ENCODE results near the gene C19orf67. TPM values are rescaled to one million over a fixed set of nuclear protein-coding genes. Genes with fewer than 3 reads are reported as not detected.
"Not testable (repeated sequence)": the region's sequence is repeated elsewhere in the genome, so short reads cannot be mapped to it uniquely, and the experiment has no call there.

The C19orf67 gene
- total RNA-seq, 6 experiments from 2014 or later = not detected

DNA sequence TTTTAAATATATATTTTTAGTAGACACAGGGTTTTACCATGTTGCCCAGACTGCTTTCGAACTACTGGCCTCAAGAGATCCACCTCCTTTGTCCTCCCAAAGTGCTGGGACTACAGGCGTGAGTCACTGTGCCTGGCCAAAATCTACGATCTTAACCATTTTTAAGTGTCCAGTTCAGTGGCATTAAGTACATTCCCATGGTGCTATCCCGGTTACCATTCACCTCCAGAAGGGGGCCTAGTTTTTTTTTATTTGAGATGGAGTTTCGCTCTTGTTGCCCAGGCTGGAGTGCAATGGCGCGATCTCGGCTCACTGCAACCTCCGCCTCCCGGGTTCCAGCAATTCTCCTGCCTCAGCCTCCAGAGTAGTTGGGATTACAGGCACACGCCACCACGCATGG is 50.4 kb downstream of the C19orf67 start:
- H3K27ac Mint-ChIP-seq; H3K4me3 Mint-ChIP-seq; H3K36me3 Mint-ChIP-seq (ENCODE audit: low read depth); DNase-seq; H3K9me3 Mint-ChIP-seq; H3K27me3 Mint-ChIP-seq (ENCODE audit: insufficient read depth): not testable (repeated sequence)
- peak; percentile 47 for TF ChIP-seq CTCF (IDR thresholded peaks at IDR 0.05)
- H3K4me1 Mint-ChIP-seq (ENCODE audit: low read depth) = peaks cover 14% of the 10 kb centered on the region

DNA sequence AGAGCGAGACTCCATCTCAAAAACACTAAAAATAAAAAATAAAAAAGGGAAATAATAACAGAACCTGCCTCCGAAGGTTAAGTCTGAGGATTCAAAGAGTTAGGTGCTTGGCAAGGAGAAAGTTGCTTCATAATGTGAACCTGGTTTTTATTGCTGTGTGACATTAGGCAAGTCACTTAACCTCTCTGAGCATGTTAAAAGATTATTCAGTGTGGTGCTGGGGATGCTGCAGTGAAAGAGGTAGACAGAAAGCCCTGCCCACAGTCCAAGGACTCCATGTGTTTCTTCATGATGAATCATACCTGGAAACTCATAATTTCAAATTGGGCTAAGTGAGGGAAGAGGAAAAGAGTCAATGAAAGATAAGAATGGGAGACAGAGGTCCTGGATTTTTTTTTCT is 51.6 kb downstream of the C19orf67 start:
- Mint-ChIP-seq H3K36me3 (ENCODE audit: low read depth) (no peaks in the 10 kb centered on the region), H3K4me1 (ENCODE audit: low read depth) (peaks cover 14% of the 10 kb centered on the region), H3K4me3 (no peak overlapping the region), H3K27ac (no peak overlapping the region; the same call in 1 of the 2 replicates), H3K9me3 (no peaks in the 10 kb centered on the region), H3K27me3 (ENCODE audit: insufficient read depth) (peaks cover 2% of the 10 kb centered on the region; the same call in 1 of the 2 replicates)
- no peak for DNase-seq
- TF ChIP-seq CTCF (IDR thresholded peaks at IDR 0.05) = no peak

GRCh38 chr19:14031719-14032480 is 53.7 kb downstream of the C19orf67 start, which contains the start of gene IL27RA:
Gene IL27RA (plus strand): TSS chr19:14031762. CDS start chr19:14031873, 111 bp downstream.
- DNase-seq = peak; percentile 22
- TF ChIP-seq CTCF (IDR thresholded peaks at IDR 0.05) = peak; percentile 73
- H3K4me1 Mint-ChIP-seq (ENCODE audit: low read depth) = peaks cover 14% of the 10 kb centered on the region
- no peaks in the 10 kb centered on the region for H3K9me3 Mint-ChIP-seq
- H3K36me3 Mint-ChIP-seq (ENCODE audit: low read depth) = no peaks in the 10 kb centered on the region
- peaks cover 5% of the 10 kb centered on the region for H3K27me3 Mint-ChIP-seq (ENCODE audit: insufficient read depth)
- H3K4me3 Mint-ChIP-seq = peak within 1 kb of the TSS; percentile 88
- peak within 1 kb of the TSS; percentile 45 for H3K27ac Mint-ChIP-seq

Other genes starting within 250 kb of the C19orf67 start
- 1 to 10 TPM in 5 of 6 experiments, under 1 TPM in 1; 0.91 to 1.7 (median 1.4) TPM for gene NANOS3, start 208.6 kb downstream of the C19orf67 start, total RNA-seq (2021; fragmentation: NEBNext Ultra II Directional; extraction: Animal tissue kit (Norgen Biotek cat#: 25700))
- under 1 TPM; 0.37 to 0.67 (median 0.55) TPM for gene BRME1, start 179.7 kb downstream of the C19orf67 start, total RNA-seq (2021; fragmentation: NEBNext Ultra II Directional; extraction: Animal tissue kit (Norgen Biotek cat#: 25700))
- 10 to 100 TPM; 22.9 to 28.3 (median 25.5) TPM for gene CC2D1A, start 179.6 kb downstream of the C19orf67 start, total RNA-seq (2021; fragmentation: NEBNext Ultra II Directional; extraction: Animal tissue kit (Norgen Biotek cat#: 25700))
- 10 to 100 TPM; 10.1 to 13.7 (median 12.2) TPM for gene PODNL1, start 147.4 kb downstream of the C19orf67 start, total RNA-seq (2021; fragmentation: NEBNext Ultra II Directional; extraction: Animal tissue kit (Norgen Biotek cat#: 25700))
- gene DCAF15, start 133.3 kb downstream of the C19orf67 start, total RNA-seq (2021; fragmentation: NEBNext Ultra II Directional; extraction: Animal tissue kit (Norgen Biotek cat#: 25700)) = 10 to 100 TPM; 19.9 to 29.0 (median 26.5) TPM
- 10 to 100 TPM; 11.6 to 13.0 (median 12.2) TPM for gene RFX1, start 79.5 kb downstream of the C19orf67 start, total RNA-seq (2021; fragmentation: NEBNext Ultra II Directional; extraction: Animal tissue kit (Norgen Biotek cat#: 25700))
- not detected for gene RLN3, start 57.6 kb downstream of the C19orf67 start, total RNA-seq (2021; fragmentation: NEBNext Ultra II Directional; extraction: Animal tissue kit (Norgen Biotek cat#: 25700))
- 1 to 10 TPM; 4.7 to 6.1 (median 5.1) TPM for gene IL27RA, start 54.0 kb downstream of the C19orf67 start, total RNA-seq (2021; fragmentation: NEBNext Ultra II Directional; extraction: Animal tissue kit (Norgen Biotek cat#: 25700))
- 1 to 10 TPM; 1.2 to 4.0 (median 2.8) TPM for gene PALM3, start 23.7 kb downstream of the C19orf67 start, total RNA-seq (2021; fragmentation: NEBNext Ultra II Directional; extraction: Animal tissue kit (Norgen Biotek cat#: 25700))
- 1 to 10 TPM in 2 of 6 experiments, under 1 TPM in 4; 0.62 to 1.2 (median 0.88) TPM for gene MISP3, start 13.0 kb downstream of the C19orf67 start, total RNA-seq (2021; fragmentation: NEBNext Ultra II Directional; extraction: Animal tissue kit (Norgen Biotek cat#: 25700))
- gene SAMD1, start 5.0 kb upstream of the C19orf67 start, total RNA-seq (2021; fragmentation: NEBNext Ultra II Directional; extraction: Animal tissue kit (Norgen Biotek cat#: 25700)) = 10 to 100 TPM; 33.0 to 48.6 (median 35.9) TPM
- gene PRKACA, start 32.0 kb upstream of the C19orf67 start, total RNA-seq (2021; fragmentation: NEBNext Ultra II Directional; extraction: Animal tissue kit (Norgen Biotek cat#: 25700)) = 100 to 1,000 TPM; 137 to 170 (median 149) TPM
- gene ASF1B, start 50.8 kb upstream of the C19orf67 start, total RNA-seq (2021; fragmentation: NEBNext Ultra II Directional; extraction: Animal tissue kit (Norgen Biotek cat#: 25700)) = 10 to 100 TPM; 11.0 to 22.8 (median 18.6) TPM
- 1 to 10 TPM; 1.6 to 2.9 (median 2.2) TPM for gene ADGRL1, start 120.4 kb upstream of the C19orf67 start, total RNA-seq (2021; fragmentation: NEBNext Ultra II Directional; extraction: Animal tissue kit (Norgen Biotek cat#: 25700))

All from HFFc6 (cell line).